ENCODE measurements around the gene F2RL3.
A peak's percentile ranks its signal among the peaks of the same experiment; 100 is the strongest.

The F2RL3 gene

GRCh38 chr19:16895467-16896145 lies 6.8 kb downstream of the F2RL3 start:
- peak overlapping the region; percentile 60 to 69 for H3K27ac ChIP-seq
- peaks cover 0 to 22% (median 11%) of the 10 kb centered on the region in 4 donors for H3K4me1 ChIP-seq
- intact Hi-C loops (cut with DNase I; ENCODE audit: low total_unique reads): no loop called here
- H3K36me3 ChIP-seq: no peaks in the 10 kb centered on the region
- H3K27me3 ChIP-seq: peaks cover 0 to 4% of the 10 kb centered on the region in 2 donors
- H3K9me3 ChIP-seq: no peaks in the 10 kb centered on the region
- H3K4me3 ChIP-seq: peak overlapping the region; percentile 58 to 83
- DNase-seq: no peak
- TF ChIP-seq CTCF (IDR thresholded peaks at IDR 0.05): no peak

GRCh38 chr19:16896146-16897028 lies 7.6 kb downstream of the F2RL3 start:
- no peak for TF ChIP-seq CTCF (IDR thresholded peaks at IDR 0.05)
- Histone ChIP-seq H3K4me3 (peak overlapping the region; percentile 58 to 83), H3K27me3 (peaks cover 0 to 4% of the 10 kb centered on the region in 2 donors), H3K27ac (peak overlapping the region; percentile 60 to 69), H3K9me3 (no peaks in the 10 kb centered on the region), H3K4me1 (peaks cover 0 to 22% (median 11%) of the 10 kb centered on the region in 4 donors), H3K36me3 (no peaks in the 10 kb centered on the region)
- DNase-seq: peak in 1 of 2 donors; percentile 74
- intact Hi-C loops (cut with DNase I; ENCODE audit: low total_unique reads): no loop called here

- Histone ChIP-seq H3K36me3 (no peaks in the 10 kb centered on the region), H3K27me3 (peaks cover 0 to 4% of the 10 kb centered on the region in 2 donors)
Measured at GRCh38 chr19:16897029-16897855, 8.4 kb downstream of the F2RL3 start.

GRCh38 chr19:16897856-16898161 lies 9.0 kb downstream of the F2RL3 start:
- H3K9me3 ChIP-seq: no peaks in the 10 kb centered on the region
- peaks cover 0 to 4% of the 10 kb centered on the region in 2 donors for H3K27me3 ChIP-seq
- intact Hi-C loops (cut with DNase I; ENCODE audit: low total_unique reads): no loop called here
- DNase-seq: peak in 1 of 2 donors; percentile 74
- no peak for TF ChIP-seq CTCF (IDR thresholded peaks at IDR 0.05)
- no peaks in the 10 kb centered on the region for H3K36me3 ChIP-seq
- H3K27ac ChIP-seq: peak overlapping the region; percentile 76 to 88
- peak overlapping the region; percentile 58 to 83 for H3K4me3 ChIP-seq
- H3K4me1 ChIP-seq: peaks cover 0 to 22% (median 11%) of the 10 kb centered on the region in 4 donors

More at GRCh38 chr19:16897029-16897855, 8.4 kb downstream of the F2RL3 start:
- TF ChIP-seq CTCF (IDR thresholded peaks at IDR 0.05): no peak
- peak; percentile 96 for DNase-seq
- H3K4me1 ChIP-seq: peaks cover 0 to 22% (median 11%) of the 10 kb centered on the region in 4 donors
- peak overlapping the region; percentile 76 to 88 for H3K27ac ChIP-seq
- peak overlapping the region; percentile 58 to 83 for H3K4me3 ChIP-seq
- no peaks in the 10 kb centered on the region for H3K9me3 ChIP-seq
- intact Hi-C loops (cut with DNase I; ENCODE audit: low total_unique reads): no loop called here

- no peak for DNase-seq
- no peak for TF ChIP-seq CTCF (IDR thresholded peaks at IDR 0.05)
- H3K36me3 ChIP-seq: no peaks in the 10 kb centered on the region
- H3K27me3 ChIP-seq: peaks cover 0 to 5% of the 10 kb centered on the region in 2 donors
- H3K4me3 ChIP-seq: peak overlapping the region in 1 of 2 donors; percentile 83
- intact Hi-C loops (cut with DNase I; ENCODE audit: low total_unique reads): no loop called here
- no peak overlapping the region for H3K27ac ChIP-seq
- H3K4me1 ChIP-seq: peaks cover 0 to 21% (median 11%) of the 10 kb centered on the region in 4 donors
- no peaks in the 10 kb centered on the region for H3K9me3 ChIP-seq
Measured at GRCh38 chr19:16898361-16899015, 9.7 kb downstream of the F2RL3 start.
